Activated CD8-positive, alpha-beta memory T cell treated with anti-CD3 and anti-CD28 coated beads for 1 hour (primary cell): ENCODE data around the gene UBE2A.
A peak's percentile ranks its signal among the peaks of the same experiment; 100 is the strongest.

Source experiments
- DNase-seq, 2 donors: peaks; one replicate each; pipeline ENCODE4 v3.0.0-alpha.2; 2020; ENCODE audit warnings: low read depth in 1 of 2; ENCODE audit errors: extremely low read depth in 1 of 2

The UBE2A gene

GRCh38 chrX:119606280-119607017, 32.1 kb downstream of the UBE2A start, which contains the start of gene NKRF:
TSS of gene NKRF (minus strand) at chrX:119606424.
- peak; percentile 79 to 82 for DNase-seq

- no peak for DNase-seq
These were observed 32.6 kb downstream of the UBE2A start for GRCh38 chrX:119607018-119607389.

GRCh38 chrX:119614776-119615175, 40.4 kb downstream of the UBE2A start:
- no peak for DNase-seq

GRCh38 chrX:119617517-119618164, 43.3 kb downstream of the UBE2A start:
- no peak for DNase-seq

- DNase-seq: no peak
These were observed 44.1 kb downstream of the UBE2A start for GRCh38 chrX:119618439-119618838.

GRCh38 chrX:119622356-119623232, 48.2 kb downstream of the UBE2A start:
- no peak for DNase-seq

GRCh38 chrX:119624417-119624816, 50.1 kb downstream of the UBE2A start:
- DNase-seq: no peak

GRCh38 chrX:119624951-119625668, 50.7 kb downstream of the UBE2A start:
- no peak for DNase-seq

GRCh38 chrX:119625843-119626242, 51.5 kb downstream of the UBE2A start:
- no peak for DNase-seq
